GM12891 (cell line): Measurements from ENCODE around the gene SUMF1.

Source experiments
- DNase-seq: peaks from one replicate; pipeline ENCODE4 v3.0.0; 2011; ENCODE audit warnings: low spot score; ENCODE audit not compliant: insufficient read length
- FAIRE-seq: peaks from 2 replicates; lab custom pipeline; 2011; peaks lifted over from hg19 to GRCh38; lab: Jason Lieb, UNC
- PAX5 ChIP-seq: IDR thresholded peaks from 2 replicates; pipeline ENCODE4 v1.6.1; 2011; ENCODE audit warnings: low read length, moderate library complexity, mild to moderate bottlenecking; ENCODE audit not compliant: insufficient read depth, severe bottlenecking
- POLR2A ChIP-seq: IDR thresholded peaks from 2 replicates; pipeline ENCODE4 v1.6.1; 2011; ENCODE audit warnings: low read depth, low read length, control low read depth
- POLR2AphosphoS5 ChIP-seq: IDR thresholded peaks from 2 replicates; pipeline ENCODE4 v1.6.1; 2011; ENCODE audit warnings: low read depth, low read length, control low read depth
- POU2F2 ChIP-seq: IDR thresholded peaks from 2 replicates; pipeline ENCODE4 v1.6.1; 2011; ENCODE audit warnings: low read depth, mild to moderate bottlenecking, control low read depth, low read length, moderate library complexity
- SPI1 ChIP-seq: IDR thresholded peaks from 2 replicates; pipeline ENCODE4 v1.6.1; 2011; ENCODE audit warnings: low read depth, low read length, control low read depth
- TAF1 ChIP-seq: IDR thresholded peaks from 2 replicates; pipeline ENCODE4 v1.6.1; 2011; ENCODE audit warnings: low read depth, low read length, control low read depth

The SUMF1 gene

DNA sequence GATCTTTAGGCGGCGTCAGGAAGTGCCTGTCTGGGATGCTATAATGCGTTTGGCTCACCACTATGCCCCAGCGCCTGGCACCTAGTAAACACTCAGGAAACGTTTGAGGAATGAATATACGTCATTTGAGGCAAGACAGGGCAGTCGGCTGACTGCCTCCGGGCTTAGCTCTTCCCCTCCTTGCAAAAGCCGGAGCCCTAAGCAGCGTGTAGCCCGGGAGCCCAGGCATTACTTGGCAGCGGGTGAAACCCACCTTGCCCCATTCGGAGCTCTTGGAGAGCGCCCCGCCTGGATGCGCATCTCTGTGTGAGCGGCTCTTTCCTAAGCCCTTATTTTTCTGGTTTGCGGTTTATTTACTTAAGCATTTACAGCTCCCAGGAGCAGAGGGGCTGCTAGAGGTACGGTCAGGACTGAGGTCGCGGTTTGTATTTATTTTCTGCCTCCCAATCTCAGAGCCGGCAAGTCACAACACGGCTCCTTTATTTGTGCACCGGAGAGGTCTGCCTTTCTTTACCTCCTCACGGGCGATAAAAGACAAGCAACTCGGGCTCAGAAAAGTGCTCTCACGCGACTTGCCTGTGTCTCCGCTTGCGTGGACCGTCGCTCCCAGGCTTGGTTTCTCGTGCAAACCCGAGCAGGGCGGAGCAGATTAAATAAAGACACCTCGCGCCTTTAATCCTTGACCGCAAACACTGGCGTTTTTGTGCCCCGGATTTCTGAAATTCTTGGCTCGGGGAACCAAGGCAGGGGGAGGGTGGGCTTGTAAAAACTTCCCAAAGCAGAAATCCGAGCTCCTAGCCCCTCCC is 25.3 kb upstream of the SUMF1 start:
- no peak for FAIRE-seq
- TF ChIP-seq TAF1, result no peak
- DNase-seq, result no peak

DNA sequence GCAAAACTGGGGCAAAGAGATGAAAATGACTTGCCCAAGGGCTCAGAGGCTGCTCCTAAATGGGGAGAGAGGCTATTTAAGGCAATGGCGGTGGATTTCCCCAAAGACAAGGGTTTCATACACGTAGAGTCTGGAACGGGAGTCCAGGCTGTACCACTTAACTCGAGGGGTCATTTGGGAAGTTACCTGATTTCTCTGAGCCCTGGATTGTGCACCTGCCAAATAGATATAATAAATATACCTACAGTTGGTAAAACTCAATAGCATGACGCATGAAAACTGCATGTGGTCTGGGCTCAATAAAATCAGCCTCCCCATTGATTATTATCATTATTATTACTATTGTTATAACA is 24.8 kb upstream of the SUMF1 start:
- FAIRE-seq (no peak), DNase-seq (no peak)
- TF ChIP-seq TAF1 (no peak), PAX5 (no peak), POU2F2 (no peak), SPI1 (no peak), POLR2A (no peak), POLR2AphosphoS5 (no peak)

DNA sequence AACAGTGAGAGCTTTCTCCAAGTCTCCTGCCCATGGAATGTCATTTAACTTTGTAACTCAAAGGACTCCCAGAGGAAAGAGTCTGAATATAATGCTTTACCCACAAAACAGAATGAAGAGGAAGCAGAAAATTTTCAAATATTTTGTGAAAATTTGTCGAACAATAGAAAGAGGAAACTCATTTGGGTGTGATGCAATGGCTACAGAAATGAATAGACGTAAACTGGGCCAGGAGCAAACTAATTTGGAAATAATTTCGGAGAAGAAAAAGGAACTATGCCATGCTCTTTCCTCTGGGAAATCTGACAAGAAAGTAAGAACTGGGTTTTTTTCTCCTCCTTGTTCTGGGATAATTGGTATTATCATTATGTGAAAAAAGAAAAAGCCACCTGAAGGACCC is 11.2 kb upstream of the SUMF1 start:
- TF ChIP-seq SPI1 (no peak), POLR2AphosphoS5 (no peak), TAF1 (no peak), POU2F2 (no peak), POLR2A (no peak), PAX5 (no peak)
- no peak for FAIRE-seq
- DNase-seq, result no peak

DNA sequence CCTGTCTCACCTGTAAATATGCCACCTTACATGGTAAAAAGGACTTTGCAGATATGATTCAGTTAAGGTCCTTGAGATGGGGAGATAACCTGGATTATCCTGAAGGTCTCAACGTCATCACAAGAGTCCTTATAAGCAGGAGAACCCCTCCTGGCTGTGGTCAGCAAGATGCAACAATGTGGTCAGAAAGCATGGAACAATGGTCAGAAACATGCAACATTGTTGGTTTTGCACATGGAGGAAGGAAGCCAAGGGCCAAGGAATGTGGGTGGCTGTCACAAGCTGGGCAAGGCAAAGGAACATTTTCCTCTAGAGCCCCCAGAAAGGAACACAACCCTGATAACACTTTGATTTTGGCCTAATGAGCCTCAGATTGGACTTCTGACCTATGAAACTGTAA is 9.4 kb upstream of the SUMF1 start:
- DNase-seq (no peak), FAIRE-seq (no peak)
- TF ChIP-seq TAF1 (no peak), POU2F2 (no peak), POLR2AphosphoS5 (no peak), PAX5 (no peak), POLR2A (no peak), SPI1 (no peak)

DNA sequence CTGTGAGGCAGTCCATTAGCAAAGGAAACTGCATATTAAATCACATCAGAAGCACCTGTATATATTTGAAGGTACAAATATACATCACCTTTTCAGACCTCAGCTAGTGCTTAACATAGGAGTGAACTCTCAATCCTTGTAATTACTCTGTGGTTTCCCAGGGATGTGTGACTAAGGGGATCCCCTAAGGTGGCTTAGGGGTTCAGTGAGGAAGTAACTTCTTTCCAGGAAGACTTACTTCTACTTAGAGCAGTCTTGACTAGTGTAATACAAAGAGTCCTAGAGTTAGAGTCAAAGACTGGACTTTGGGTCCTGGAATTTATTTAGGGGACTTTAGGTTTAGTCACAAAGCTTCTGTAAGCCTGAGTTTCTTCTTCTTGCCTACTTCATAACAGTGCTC is 8.7 kb upstream of the SUMF1 start:
- DNase-seq (no peak), FAIRE-seq (no peak)
- TF ChIP-seq PAX5 (no peak), POLR2A (no peak), POU2F2 (no peak), TAF1 (no peak), SPI1 (no peak; the same call in 1 of the 2 replicates), POLR2AphosphoS5 (no peak)

DNA sequence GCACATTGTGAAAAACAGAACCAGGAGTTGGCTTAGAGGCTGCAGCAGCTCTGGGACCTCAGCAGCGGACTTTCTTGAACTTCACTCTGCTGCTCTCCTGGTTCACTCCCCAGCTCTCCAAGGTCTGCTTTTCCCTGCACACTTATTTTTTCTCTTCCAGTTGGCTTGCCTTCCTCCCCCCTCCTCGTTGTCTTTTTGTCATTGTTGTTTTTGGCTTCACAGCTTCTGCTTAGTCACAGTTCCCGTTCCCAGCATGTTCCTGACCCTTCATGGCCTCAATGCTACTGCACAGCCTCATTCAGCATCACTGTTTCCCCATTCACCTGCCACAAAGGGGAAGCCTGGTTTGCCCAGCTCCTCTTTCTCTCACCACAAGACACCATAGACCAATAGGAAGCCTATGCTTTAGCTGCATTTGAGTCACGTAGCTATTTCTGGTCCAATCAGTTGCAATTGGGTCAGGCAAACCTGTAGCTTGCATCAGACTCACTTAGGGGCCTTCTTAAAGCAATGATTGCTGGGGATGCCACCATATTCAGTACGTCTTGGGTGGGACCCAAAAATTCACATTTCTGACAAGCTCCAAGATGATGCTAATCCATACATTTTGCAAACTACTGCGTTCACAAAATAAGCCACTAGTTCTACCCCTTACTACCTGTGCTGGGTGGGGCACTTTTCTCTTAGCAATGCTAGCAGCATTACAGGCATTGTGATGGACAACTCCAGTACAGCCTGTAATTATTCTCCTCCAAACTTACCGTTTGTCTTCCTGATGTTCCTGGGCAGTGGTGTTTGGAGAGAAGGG is 7.8 kb upstream of the SUMF1 start:
- FAIRE-seq (peak; percentile 82), DNase-seq (no peak)
- no peak for TF ChIP-seq POLR2AphosphoS5
- no peak for TF ChIP-seq PAX5
- TF ChIP-seq TAF1, result 0 out of 2 replicates have a peak, but pooled peaks have one; percentile 14
- TF ChIP-seq POU2F2, result 0 out of 2 replicates have a peak, but pooled peaks have one; percentile 26
- no peak for TF ChIP-seq POLR2A
- peak; percentile 71 for TF ChIP-seq SPI1

DNA sequence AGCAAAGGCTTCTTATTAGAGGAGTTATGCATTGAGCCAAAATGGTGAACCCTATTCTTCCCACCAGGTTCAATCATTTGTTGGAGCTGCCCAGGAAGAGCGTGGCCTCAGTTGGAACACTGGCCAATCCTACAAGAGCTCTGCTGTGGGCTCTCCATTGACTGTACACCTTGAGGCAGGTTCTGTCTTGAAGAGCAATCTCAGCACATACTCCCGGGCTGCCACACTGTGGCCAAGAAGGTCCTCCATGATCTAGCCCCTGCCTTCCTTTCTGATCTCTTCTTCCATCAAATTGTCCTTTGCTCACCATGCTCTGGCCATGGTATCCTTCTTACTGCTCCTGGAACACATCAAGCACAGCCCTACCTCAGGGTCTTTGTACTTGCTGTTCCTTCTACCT is 5.7 kb upstream of the SUMF1 start:
- DNase-seq, result no peak
- TF ChIP-seq POLR2A (no peak), POU2F2 (no peak), TAF1 (no peak), PAX5 (no peak), POLR2AphosphoS5 (no peak), SPI1 (no peak)
- no peak for FAIRE-seq

DNA sequence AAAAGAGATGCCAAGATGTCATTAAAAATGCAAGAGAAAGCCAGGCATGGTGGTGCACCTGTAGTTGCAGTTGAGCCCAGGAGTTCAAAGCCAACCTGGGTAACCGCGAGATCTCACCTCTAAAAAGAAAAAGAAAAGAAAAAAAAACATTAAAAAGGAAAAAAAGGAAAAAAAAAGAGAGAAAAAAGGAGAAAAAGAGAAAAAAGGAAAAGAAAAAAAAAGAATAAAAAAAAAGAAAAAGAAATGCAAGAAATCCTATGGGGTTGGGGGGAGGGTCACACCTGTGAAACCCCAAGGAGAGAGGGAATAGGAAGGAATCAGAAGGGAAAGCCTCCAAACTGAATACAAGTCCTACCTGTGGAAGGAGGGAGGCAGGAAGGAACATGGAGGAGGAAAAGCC is 5.2 kb upstream of the SUMF1 start:
- TF ChIP-seq PAX5, result no peak
- no peak for TF ChIP-seq POLR2AphosphoS5
- TF ChIP-seq POU2F2, result no peak
- no peak for TF ChIP-seq TAF1
- FAIRE-seq, result no peak
- DNase-seq, result no peak

DNA sequence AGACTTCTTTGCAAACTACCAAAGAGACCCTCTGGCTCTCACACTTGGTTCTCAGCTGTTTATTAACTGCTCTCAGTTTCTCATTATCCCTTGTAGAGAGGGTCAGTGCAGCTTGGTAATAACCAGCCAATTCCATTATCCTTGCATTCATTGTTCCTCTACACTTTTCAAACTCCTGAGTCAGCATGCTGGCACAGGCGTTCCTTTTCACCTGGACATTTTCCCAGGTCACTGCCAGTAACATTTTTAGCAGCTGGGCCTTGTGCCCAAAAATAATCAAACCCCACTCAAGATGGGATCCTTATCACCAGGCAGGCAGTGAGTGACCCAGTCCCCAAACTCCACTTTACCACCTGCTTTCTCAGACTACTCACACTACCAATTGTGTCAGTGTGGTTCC is 4.8 kb upstream of the SUMF1 start:
- no peak for FAIRE-seq

DNA sequence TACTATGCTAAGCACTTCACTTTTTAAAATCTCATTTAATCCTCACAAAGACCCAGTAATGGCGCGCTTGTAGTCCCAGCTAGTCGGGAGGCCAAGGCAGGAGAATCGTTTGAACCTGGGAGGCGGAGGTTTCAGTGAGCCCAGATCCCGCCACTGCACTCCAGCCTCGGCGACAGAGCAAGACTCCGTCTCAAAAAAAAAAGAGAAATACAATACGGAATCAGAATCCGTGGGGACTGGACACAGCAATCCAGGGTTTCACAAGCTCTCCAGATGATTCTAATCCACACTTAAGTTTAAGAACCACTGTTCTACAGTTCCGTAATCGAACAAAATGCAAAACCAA is 426 bp upstream of the SUMF1 start:
- no peak for TF ChIP-seq TAF1
- TF ChIP-seq SPI1, result no peak
- TF ChIP-seq POU2F2, result no peak
- no peak for TF ChIP-seq POLR2AphosphoS5
- no peak for TF ChIP-seq POLR2A
- TF ChIP-seq PAX5, result no peak
- no peak for FAIRE-seq
- no peak for DNase-seq

More for the DNA sequence above, 4.8 kb upstream of the SUMF1 start:
- no peak for TF ChIP-seq POU2F2
- TF ChIP-seq TAF1, result no peak
- TF ChIP-seq SPI1, result no peak
- no peak for TF ChIP-seq POLR2AphosphoS5
- no peak for TF ChIP-seq POLR2A
- no peak for TF ChIP-seq PAX5
- no peak for DNase-seq

DNA sequence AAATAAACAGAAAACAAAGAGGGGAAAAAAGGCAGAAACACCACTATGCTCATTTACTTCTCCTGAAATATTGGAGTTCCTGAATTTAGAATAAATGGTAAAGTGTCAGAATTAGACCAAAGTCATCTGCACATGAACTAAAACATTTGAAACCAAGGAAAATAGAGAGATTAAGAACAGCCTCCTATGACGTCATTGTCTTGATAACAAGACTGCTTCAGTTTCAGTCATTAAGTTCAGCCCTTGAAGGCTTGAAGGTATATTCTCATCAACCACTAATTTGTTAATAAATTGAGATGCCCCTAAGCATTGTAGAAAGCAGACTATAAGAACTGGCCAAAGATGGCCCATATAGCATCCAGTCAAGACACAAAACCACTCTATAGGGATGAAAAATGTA is 2.5 kb downstream of the SUMF1 start:
- DNase-seq (no peak), FAIRE-seq (no peak)
- TF ChIP-seq TAF1 (no peak), SPI1 (no peak), PAX5 (no peak), POU2F2 (no peak), POLR2AphosphoS5 (no peak), POLR2A (no peak)
